COR-L47 (cell line): ENCODE measurements around the gene TRIM14.
A peak's percentile ranks its signal among the peaks of the same experiment; 100 is the strongest.
"Not testable (repeated sequence)": the region's sequence is repeated elsewhere in the genome, so short reads cannot be mapped to it uniquely, and the experiment has no call there.

Experiments
- DNase-seq: peaks from one replicate; lab custom pipeline; 2025; lab: John Stamatoyannopoulos, UW

TRIM14 gene

DNA sequence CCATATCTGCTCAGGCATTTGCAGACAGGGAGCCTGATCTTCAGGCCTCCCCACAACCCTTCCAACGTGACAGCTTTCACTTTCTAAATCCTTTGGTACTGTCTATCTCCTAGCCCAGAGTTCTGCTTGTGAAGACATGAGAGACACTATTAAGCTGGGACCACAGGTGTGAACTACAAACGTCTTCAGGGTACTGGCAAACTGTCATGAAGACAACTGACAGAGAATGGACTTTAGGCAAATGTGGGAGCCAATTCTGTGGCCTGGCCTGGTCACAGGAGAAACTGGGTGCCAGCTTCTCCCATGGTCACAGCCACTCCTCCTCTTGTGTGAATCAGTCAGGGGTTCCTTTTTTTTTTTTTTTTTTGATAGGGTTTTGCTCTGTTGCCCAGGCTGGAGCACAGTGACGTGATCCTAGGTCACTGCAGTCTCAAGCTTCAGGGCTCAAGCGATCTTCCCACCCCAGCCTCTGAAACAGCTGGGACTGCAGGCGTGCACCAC, 10.4 kb downstream of the TRIM14 start:
- no peak for DNase-seq

DNA sequence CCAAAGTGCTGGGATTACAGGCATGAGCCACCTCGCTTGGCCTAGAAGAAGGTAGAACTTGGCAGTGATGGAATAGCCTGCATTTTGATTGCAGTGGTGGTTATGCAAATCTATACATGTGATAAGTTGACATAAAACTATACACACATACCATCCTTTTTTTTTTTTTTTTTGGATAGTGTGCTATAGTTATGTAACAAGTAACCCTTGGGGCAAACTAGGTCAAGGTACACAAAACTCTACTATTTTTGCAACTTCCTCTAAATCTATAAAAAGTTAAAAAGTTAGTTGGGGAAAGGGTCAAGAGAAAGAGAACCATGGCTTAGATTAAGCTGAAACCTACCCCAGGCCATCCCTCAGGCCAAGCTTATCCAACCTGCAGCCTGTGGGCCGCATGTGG, 11.1 kb downstream of the TRIM14 start:
- no peak for DNase-seq

- no peak for DNase-seq
Measured at GRCh38 chr9:98105006-98105405, 14.0 kb downstream of the TRIM14 start.

DNA sequence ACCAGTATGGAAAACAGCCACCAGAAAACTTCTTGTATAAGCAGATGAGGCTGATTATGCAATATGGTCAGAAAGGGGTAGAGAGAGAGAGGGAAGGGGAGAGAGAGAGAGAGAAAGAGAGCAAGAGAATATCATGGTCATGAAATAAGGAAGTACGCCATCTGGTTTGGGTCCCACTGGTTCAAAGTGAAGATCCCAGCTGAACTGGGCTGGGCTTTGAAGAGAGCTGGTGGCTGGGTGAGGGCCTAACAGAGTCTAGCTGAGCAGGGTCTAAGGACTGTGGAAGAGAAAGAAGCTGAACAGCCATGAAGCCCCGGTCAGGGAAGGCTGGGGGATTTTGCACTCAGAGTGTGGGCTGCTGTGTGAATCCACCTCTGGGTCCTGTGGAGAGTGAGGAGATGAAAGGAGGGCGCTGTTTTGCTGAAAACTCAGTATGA, 14.6 kb downstream of the TRIM14 start:
- DNase-seq, result no peak

GRCh38 chr9:98101868-98102273, 17.2 kb downstream of the TRIM14 start:
- no peak for DNase-seq

GRCh38 chr9:98101416-98101815, 17.6 kb downstream of the TRIM14 start:
- DNase-seq, result no peak

DNA sequence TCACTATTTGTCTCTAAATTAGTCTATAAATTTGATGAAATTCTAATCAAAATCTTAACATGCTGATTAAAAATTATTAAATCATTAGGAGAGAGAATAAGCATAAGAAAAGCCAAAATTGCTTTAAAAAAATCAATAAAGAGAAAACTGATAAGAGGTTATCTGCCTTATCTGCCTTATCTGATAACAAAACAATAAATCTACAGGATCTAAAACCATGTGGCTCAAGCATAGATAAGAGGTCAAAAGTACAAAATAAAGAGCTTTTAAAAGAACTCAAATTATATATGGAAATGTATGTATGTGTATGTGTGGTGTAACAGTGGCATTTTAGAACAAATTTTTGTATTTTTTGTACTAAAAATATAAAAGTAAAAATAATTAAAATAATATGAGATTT, 18.6 kb downstream of the TRIM14 start:
- no peak for DNase-seq

GRCh38 chr9:98099898-98100297, 19.1 kb downstream of the TRIM14 start:
- no peak for DNase-seq

DNA sequence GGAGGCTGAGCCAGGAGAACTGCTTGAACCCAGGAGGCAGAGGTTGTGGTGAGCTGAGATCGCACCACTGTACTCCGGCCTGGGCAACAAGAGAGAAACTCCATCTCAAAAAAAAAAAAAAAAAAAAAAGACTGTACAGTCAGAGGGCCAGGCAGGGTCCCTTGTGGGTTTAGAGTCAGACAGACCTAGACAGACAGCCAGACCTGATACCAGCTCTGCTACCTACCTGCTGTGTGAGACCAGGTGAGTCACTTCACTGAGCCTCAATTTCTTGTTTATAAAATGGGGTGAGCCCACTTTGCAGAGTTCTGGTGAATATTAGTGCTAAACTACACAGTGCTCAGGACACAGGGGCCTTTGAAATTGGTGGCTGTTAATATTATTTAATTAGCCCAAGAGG, 19.7 kb downstream of the TRIM14 start:
- no peak for DNase-seq

- no peak for DNase-seq
Measured at GRCh38 chr9:98097836-98098235, 21.2 kb downstream of the TRIM14 start.

DNA sequence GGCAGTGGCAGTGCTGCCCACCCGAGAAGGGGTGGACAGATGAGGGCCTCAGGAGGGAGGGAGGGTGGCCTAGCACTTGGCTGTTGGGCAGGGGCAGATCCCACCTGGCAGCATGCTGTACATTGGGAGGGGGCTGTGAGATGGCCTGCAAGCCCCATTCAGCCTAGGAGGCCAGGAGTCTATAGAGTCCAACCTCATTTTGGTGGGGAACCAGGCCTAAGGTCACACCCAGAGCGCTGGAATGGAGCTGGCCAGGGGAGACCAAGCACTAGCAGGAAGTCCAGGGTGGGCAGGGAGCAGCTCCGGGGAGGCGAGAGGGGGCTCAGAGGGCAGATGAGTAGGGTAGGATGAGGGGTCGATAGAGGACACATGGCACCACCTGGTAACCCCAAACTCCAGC, 22.9 kb downstream of the TRIM14 start:
- DNase-seq, result no peak

GRCh38 chr9:98095401-98095800, 23.6 kb downstream of the TRIM14 start:
- no peak for DNase-seq

DNA sequence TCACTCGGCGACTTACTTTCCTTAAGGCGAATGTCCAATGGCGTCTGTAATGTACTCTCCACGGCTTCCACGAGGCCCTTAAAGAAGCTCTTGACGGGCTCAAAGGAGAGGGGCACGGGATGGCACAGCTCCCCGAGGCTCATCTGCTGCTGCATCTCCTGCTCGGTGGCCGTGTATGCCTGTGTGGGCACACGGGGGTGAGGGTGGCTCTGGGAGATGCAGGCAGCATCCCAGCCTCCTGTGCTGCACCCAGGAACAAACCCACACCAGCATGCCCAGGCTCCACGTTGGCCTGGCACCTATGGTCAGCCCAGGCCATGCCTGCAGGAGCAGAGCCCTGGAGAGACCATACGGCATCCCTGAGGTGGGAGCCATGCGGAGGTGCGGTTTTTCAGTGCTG, 24.2 kb downstream of the TRIM14 start:
- no peak for DNase-seq

DNA sequence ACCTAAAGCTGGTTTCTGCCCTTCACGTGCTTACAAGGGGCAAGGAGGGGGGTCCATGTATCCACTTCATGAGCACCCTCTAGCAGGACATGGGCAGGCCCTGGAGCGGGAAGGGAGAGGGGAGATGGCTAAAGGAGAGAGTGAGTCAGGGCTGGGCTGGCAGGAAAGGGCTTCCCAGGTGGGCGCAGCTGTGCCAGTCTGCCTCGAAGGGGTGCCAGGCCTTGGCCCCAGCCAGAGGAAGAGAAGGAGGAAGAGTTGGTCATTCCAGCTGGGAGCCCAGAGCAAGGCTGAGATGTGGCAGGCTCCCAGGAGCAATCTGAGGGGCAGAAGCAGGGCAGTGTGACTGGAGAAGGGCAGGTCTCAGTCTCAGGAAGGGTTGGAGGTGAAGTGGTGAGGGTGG, 24.7 kb downstream of the TRIM14 start:
- no peak for DNase-seq

DNA sequence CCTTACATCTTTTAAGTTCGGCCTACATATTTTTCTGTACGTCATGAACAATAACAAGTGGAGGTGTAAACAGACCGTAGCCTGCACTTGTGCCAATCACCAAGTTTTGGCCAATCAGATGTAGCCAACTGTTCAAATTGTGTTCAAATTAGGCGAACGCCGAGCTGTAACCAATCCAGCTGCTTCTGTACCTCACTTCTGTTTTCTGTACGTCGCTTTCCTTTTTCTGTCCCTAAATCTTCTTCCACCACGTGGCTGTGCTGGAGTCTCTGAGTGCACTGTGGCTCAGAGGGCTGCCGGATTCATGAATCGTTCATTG, 26.4 kb downstream of the TRIM14 start:
- no peak for DNase-seq

- no peak for DNase-seq
Measured at GRCh38 chr9:98091735-98092612, 27.0 kb downstream of the TRIM14 start.

DNA sequence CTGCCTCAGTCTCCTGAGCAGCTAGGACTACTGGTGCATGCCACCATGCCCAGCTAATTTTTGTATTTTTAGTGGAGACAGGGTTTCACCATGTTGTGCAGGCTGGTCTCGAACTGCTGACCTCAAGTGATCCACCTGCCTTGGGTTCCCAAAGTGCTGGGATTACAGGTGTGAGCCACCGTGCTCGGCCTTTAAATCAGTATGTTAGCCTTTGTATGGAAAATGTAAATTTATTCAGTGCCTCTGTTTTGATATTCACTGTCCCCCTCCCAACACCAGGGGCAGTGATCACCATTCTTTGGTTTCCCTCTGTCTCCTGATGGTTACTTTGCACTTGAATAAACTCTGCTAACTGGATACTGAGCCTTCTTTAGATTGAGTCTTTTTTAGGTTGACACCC, 28.3 kb downstream of the TRIM14 start:
- DNase-seq, result not testable (repeated sequence)

DNA sequence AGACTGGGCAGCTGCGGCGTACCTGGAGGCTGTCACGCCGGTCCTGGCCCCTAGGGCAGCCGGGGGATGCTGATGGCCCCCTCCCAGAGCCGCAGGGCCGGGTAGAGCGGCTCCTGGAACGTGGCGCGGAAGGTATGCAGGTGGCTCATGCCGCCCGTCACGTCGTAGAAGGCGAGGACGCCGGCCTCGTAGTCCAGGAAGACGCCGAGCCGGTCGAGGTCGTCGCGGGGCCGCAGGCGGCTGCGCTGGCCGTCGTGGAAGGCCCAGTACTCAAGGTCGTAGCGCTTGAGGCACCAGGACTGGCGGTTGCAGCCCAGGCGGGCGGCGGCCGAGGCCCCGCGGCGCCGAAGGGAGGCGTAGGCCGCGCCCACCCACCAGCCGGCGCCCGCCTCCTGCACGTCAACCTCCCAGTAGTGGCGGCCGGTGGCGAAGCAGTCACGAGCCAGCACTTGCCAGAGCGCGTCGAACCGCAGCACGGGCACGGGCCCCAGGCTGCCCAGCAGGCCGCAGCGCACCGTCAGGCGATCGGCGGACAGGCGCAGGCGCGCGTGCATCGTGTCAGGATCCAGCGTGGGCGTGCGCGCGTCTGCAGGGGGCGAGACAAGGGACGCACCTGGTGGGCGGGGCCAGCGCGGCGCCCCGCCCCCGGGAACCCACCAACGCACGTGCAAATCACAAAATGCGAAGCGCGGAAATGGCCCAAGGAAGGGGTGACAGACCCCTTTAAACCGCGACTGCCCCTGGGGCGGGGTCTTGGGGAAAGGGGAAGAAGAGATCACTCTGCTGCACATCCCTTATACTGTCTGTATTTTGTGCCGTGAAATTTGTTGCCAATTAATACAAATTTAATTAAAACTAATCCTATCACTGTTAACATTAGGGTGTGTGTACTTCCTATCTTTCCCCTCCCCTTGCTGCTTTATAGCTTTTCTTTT, 31.3 kb downstream of the TRIM14 start:
- no peak for DNase-seq

DNA sequence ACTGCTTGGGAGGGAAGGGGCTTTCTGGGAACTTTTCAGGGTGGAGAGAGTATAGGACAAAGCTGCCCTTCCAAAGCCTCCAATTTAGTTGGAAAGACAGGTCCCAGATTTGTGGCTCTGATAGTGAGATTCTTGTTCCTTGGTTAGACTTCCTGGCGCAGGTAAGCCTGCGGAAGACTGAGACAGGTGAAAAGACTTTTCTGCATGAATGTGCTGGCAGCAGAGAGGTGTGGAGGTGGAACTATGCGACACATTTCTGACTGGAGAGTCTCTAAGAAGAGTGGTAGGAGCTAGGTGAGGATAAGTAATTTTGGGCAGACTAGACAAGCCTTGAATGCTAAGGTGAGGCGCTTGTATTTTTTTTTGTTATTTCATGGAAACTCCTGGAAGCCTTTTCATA, 32.6 kb downstream of the TRIM14 start:
- DNase-seq, result no peak

- DNase-seq, result peak; percentile 17
Measured at GRCh38 chr9:98085944-98086343, 33.1 kb downstream of the TRIM14 start.

GRCh38 chr9:98085058-98085457, 34.0 kb downstream of the TRIM14 start:
- DNase-seq, result no peak

GRCh38 chr9:98084396-98084795, 34.6 kb downstream of the TRIM14 start:
- no peak for DNase-seq
